ENCODE data around the gene PSPC1.
"Not testable (repeated sequence)": the region's sequence is repeated elsewhere in the genome, so short reads cannot be mapped to it uniquely, and the experiment has no call there.

The PSPC1 gene

DNA sequence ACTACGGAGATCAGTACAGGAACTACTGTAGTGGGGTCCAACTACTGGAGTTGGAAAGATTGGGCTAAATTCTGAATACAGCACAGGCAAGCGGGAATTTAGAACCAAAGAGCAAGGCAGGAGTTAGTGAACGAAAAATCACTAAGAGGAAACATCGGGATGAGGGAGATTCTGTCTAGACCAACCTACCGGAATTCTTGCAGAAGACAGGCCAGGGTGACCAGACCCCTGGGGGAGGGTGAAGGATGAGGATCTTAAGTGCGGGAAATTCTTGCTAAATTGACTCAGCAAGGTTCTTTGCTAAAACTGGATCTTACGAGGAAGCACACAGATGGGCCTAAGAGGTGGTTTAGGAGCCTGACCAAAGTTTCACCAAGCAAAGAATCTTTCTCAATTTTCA, 13.2 kb upstream of the PSPC1 start:
- no peak for FAIRE-seq
- DNase-seq (ENCODE audit: insufficient read length, low spot score), result no peak
- TF ChIP-seq PAX5 (IDR thresholded peaks at IDR 0.05; ENCODE audit: insufficient read depth, low read length, severe bottlenecking) (no peak), POLR2A (IDR thresholded peaks at IDR 0.05; ENCODE audit: low read depth, low read length) (no peak), SPI1 (IDR thresholded peaks at IDR 0.05; ENCODE audit: low read depth, low read length) (no peak), POU2F2 (IDR thresholded peaks at IDR 0.05; ENCODE audit: low read depth, low read length) (no peak)

DNA sequence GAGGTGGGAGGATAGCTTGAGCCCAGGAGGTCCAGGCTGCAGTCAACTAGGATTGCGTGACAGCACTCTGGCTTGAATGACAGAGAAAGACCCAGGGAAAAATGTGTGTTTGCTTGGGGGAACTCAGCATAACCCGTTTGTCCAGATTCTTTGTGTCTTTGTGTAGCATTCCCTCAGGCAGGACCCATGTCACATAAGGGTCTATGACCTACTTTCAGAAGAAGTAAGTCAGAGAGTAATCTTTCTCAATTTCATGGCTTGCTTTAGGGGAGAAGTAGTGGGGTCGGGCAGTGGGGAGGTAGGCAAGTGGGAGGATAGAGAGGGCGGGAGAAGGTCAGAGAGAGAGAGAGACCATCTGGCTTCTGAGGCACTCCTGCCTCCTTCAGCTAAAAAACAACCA, 11.9 kb upstream of the PSPC1 start:
- FAIRE-seq (no peak), DNase-seq (ENCODE audit: insufficient read length, low spot score) (no peak)
- TF ChIP-seq POLR2A (IDR thresholded peaks at IDR 0.05; ENCODE audit: low read depth, low read length) (no peak), POLR2AphosphoS5 (IDR thresholded peaks at IDR 0.05; ENCODE audit: low read depth, low read length) (no peak), PAX5 (IDR thresholded peaks at IDR 0.05; ENCODE audit: insufficient read depth, low read length, severe bottlenecking) (no peak), TAF1 (IDR thresholded peaks at IDR 0.05; ENCODE audit: low read depth, low read length) (no peak), SPI1 (IDR thresholded peaks at IDR 0.05; ENCODE audit: low read depth, low read length) (no peak), POU2F2 (IDR thresholded peaks at IDR 0.05; ENCODE audit: low read depth, low read length) (no peak)

DNA sequence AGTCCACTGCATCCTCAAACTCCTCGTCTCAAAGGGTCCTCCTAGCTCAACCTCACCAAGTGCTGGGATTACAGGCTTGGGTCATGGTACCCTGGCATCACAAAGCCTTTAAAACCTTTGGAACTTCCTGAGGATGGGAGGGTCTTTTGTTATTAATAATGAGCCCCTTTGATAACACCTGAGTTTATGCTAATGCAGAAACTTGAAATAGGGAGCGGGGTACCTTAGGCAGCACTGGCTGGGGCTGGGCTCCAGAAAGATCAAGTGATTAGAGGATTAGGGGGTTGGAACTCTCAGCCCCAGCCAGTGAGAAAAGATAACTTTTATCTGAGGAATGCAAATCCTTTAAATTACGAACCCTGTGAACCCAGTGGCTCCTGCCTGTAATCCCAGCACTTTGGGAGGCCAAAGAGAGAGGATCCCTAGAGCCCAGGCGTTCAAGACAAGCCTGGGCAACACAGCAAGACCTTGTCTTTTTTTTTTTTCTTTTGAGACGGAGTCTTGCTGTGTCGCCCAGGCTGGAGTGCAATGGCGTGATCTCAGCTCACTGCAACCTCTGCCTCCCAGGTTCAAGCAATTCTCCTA, 9.3 kb upstream of the PSPC1 start:
- TF ChIP-seq SPI1 (IDR thresholded peaks at IDR 0.05; ENCODE audit: low read depth, low read length) (no peak), PAX5 (IDR thresholded peaks at IDR 0.05; ENCODE audit: insufficient read depth, low read length, severe bottlenecking) (no peak), POU2F2 (IDR thresholded peaks at IDR 0.05; ENCODE audit: low read depth, low read length) (no peak), TAF1 (IDR thresholded peaks at IDR 0.05; ENCODE audit: low read depth, low read length) (no peak), POLR2A (IDR thresholded peaks at IDR 0.05; ENCODE audit: low read depth, low read length) (no peak), POLR2AphosphoS5 (IDR thresholded peaks at IDR 0.05; ENCODE audit: low read depth, low read length) (no peak)
- FAIRE-seq (no peak), DNase-seq (ENCODE audit: insufficient read length, low spot score) (no peak)

DNA sequence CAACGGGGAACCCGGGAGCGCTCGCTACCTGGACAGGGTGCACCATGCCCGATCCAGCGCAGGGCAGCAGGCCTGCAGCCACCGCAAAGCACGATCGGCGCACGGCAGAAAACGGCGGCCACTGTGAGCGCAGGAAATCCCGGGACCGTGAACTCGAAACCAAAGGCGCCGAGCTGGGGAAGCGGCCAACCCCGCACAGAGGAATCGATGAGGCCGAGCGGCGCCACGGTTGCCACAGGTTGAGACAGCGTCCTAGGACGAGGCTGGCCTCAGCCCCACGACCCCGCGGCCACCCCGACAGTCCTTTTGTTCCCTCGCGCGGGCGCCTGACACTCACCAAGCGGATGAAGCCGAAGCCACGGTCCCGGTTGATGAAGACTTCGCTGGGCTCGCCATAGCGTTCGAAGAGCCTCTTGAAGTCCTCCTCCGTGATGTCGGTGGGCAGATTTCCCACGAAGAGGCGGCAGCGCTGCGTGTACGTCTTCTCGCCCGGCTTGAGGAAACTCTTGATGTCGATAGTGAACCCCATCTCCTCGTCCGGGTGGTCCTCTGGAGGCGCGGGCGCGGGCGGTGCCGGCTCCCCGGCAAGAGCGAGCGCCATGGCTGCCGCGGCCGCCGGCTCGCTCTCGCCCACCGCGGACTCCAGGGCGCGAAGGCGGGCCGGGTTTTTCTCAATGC, 557 bp downstream of the PSPC1 start:
- TF ChIP-seq PAX5 (IDR thresholded peaks at IDR 0.05; ENCODE audit: insufficient read depth, low read length, severe bottlenecking) (no peak), SPI1 (IDR thresholded peaks at IDR 0.05; ENCODE audit: low read depth, low read length) (no peak), TAF1 (IDR thresholded peaks at IDR 0.05; ENCODE audit: low read depth, low read length) (no peak), POLR2A (IDR thresholded peaks at IDR 0.05; ENCODE audit: low read depth, low read length) (no peak), POLR2AphosphoS5 (IDR thresholded peaks at IDR 0.05; ENCODE audit: low read depth, low read length) (no peak), POU2F2 (IDR thresholded peaks at IDR 0.05; ENCODE audit: low read depth, low read length) (no peak)
- DNase-seq (ENCODE audit: insufficient read length, low spot score), result peak; percentile 36
- FAIRE-seq, result peak; percentile 77

DNA sequence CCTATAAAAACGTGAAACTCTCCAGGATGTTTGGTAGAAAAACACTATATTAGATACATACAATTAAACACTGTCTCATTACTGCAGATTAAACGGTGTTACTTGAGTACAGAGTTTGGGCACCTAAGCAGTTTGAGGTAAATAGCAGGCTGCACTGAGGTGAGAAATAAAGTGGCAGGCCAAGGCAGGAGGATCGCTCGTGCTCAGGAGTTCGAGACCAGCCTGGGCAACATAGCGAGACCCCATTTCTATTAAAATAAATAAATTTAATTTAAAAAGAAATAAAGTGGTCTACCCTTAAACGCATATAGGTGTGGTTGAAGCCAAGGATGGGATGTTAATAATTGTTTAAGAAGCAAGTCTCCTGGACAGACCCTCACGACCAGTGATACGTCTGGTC, 1.2 kb downstream of the PSPC1 start:
- FAIRE-seq (no peak), DNase-seq (ENCODE audit: insufficient read length, low spot score) (no peak)
- TF ChIP-seq TAF1 (IDR thresholded peaks at IDR 0.05; ENCODE audit: low read depth, low read length) (no peak), POLR2AphosphoS5 (IDR thresholded peaks at IDR 0.05; ENCODE audit: low read depth, low read length) (no peak), POU2F2 (IDR thresholded peaks at IDR 0.05; ENCODE audit: low read depth, low read length) (no peak), SPI1 (IDR thresholded peaks at IDR 0.05; ENCODE audit: low read depth, low read length) (no peak), PAX5 (IDR thresholded peaks at IDR 0.05; ENCODE audit: insufficient read depth, low read length, severe bottlenecking) (no peak), POLR2A (IDR thresholded peaks at IDR 0.05; ENCODE audit: low read depth, low read length) (no peak)

DNA sequence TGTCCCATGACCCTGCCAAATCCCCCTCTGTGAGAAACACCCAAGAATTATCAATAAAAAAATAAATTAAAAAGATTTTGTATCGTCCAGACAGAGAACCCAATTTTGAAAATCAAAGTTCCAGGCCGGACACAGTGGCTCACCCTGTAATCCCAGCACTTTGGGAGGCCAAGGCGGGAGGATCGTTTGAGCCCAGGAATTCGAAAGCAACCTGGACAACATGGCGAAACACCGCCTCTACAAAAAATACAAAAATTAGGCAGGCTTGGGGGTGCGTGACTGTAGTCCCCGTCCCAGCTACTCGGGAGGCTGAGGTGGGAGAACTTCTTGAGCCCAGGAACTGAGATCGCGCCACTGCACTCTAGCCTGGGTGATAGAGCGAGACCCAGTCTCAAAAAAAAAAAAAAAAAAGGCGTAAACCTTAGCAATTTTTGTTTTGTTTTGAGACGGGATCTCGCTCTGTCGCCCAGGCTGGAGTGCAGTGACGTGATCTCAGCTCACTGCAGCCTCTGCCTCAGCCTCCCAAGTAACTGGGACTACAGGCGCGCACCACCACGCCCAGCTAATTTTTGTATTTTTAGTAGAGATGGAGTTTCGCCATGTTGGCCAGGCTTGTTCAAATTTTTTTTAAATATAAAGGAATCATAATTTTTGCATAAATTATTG, 1.9 kb downstream of the PSPC1 start:
- not testable (repeated sequence) for DNase-seq (ENCODE audit: insufficient read length, low spot score); FAIRE-seq

DNA sequence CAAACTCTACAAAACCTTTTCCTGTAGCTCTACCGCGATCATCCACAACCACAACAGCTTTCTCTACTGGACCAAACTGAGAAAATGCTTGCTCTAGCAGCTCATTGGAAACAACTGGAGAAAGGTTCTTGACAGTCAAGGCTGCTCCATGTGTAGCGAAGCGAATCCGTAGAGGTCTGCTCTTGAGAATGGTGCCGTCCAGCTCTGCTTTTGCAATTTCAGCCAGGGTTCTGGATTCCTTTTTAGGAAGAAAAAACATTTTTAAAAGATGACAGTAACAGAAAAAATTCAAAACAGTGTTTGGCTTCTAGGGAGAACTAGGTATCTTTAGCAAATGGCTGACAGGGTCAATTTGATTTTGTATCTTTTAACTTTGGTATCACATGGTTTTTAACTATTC, 10.4 kb downstream of the PSPC1 start:
- DNase-seq (ENCODE audit: insufficient read length, low spot score) (no peak), FAIRE-seq (no peak)
- TF ChIP-seq PAX5 (IDR thresholded peaks at IDR 0.05; ENCODE audit: insufficient read depth, low read length, severe bottlenecking) (no peak), SPI1 (IDR thresholded peaks at IDR 0.05; ENCODE audit: low read depth, low read length) (no peak), POU2F2 (IDR thresholded peaks at IDR 0.05; ENCODE audit: low read depth, low read length) (no peak), POLR2AphosphoS5 (IDR thresholded peaks at IDR 0.05; ENCODE audit: low read depth, low read length) (no peak), TAF1 (IDR thresholded peaks at IDR 0.05; ENCODE audit: low read depth, low read length) (no peak), POLR2A (IDR thresholded peaks at IDR 0.05; ENCODE audit: low read depth, low read length) (no peak)

DNA sequence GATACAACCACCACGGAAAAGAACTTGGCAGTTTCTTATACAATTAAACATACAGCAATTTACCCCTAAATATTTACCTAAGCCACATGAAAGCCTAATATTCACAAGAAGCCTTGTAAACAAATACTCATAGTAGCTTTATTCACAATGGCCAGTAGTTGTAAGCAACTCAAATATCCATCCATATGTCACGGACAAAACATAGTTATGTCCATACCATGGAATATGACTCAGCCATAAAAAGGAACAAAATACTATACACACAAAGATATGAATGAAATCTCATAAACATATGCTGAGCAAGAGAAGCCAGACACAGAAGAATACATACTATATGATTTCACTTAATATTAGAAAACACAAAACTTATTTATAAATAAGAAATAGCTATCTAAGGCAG, 12.9 kb downstream of the PSPC1 start:
- no peak for FAIRE-seq
- no peak for DNase-seq (ENCODE audit: insufficient read length, low spot score)
- TF ChIP-seq POU2F2 (IDR thresholded peaks at IDR 0.05; ENCODE audit: low read depth, low read length) (no peak), POLR2A (IDR thresholded peaks at IDR 0.05; ENCODE audit: low read depth, low read length) (no peak), PAX5 (IDR thresholded peaks at IDR 0.05; ENCODE audit: insufficient read depth, low read length, severe bottlenecking) (no peak), TAF1 (IDR thresholded peaks at IDR 0.05; ENCODE audit: low read depth, low read length) (no peak), POLR2AphosphoS5 (IDR thresholded peaks at IDR 0.05; ENCODE audit: low read depth, low read length) (no peak), SPI1 (IDR thresholded peaks at IDR 0.05; ENCODE audit: low read depth, low read length) (no peak)

DNA sequence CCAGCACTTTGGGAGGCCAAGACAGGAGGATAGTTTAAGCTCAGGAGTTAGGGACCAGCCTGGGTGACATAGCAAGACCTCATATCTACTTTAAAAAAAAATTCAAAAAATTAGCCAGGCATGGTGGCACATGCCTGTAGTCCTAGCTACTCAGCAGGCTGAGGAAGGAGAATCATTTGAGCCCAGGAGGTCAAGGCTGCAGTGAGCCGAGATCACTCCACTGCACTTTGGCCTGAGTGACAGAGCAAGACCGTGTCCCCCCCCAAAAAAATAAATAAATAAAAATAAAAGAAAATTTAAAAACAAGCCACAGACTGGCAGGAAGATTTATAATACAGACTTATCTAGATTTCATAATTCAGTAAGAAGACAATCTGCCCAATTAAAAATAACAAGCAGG, 14.8 kb downstream of the PSPC1 start:
- FAIRE-seq (no peak), DNase-seq (ENCODE audit: insufficient read length, low spot score) (no peak)
- TF ChIP-seq PAX5 (IDR thresholded peaks at IDR 0.05; ENCODE audit: insufficient read depth, low read length, severe bottlenecking), result no peak
- TF ChIP-seq POLR2AphosphoS5 (IDR thresholded peaks at IDR 0.05; ENCODE audit: low read depth, low read length), result no peak
- no peak for TF ChIP-seq SPI1 (IDR thresholded peaks at IDR 0.05; ENCODE audit: low read depth, low read length)
- no peak for TF ChIP-seq TAF1 (IDR thresholded peaks at IDR 0.05; ENCODE audit: low read depth, low read length)
- TF ChIP-seq POU2F2 (IDR thresholded peaks at IDR 0.05; ENCODE audit: low read depth, low read length), result no peak
- no peak for TF ChIP-seq POLR2A (IDR thresholded peaks at IDR 0.05; ENCODE audit: low read depth, low read length)
